DMS79 (cell line): Measurements from ENCODE around the gene LSM14B.

Experiments used
- DNase-seq: peaks from one replicate; lab custom pipeline; 2025; lab: John Stamatoyannopoulos, UW

Gene LSM14B

DNA sequence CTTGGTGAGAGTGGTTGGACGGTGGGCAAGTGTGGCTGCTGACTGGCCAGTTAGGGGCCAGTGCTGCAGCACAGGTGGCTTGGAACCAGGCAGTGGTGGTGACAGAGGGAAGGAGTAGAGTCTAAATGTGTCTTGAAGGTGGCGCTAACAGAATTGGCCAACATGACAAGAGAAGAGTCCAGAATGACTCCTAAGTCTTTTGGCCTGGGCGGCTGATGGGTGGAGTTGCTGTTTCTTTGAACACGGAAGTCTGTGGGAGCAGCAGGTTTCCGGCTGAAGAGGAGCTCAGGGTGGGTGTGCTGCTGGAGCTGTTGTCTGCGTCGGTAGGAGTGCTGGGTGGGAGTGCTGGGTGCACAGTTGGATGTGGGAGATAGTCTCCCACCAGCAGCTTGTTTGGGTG, 10.1 kb downstream of the LSM14B start:
- DNase-seq = no peak

DNA sequence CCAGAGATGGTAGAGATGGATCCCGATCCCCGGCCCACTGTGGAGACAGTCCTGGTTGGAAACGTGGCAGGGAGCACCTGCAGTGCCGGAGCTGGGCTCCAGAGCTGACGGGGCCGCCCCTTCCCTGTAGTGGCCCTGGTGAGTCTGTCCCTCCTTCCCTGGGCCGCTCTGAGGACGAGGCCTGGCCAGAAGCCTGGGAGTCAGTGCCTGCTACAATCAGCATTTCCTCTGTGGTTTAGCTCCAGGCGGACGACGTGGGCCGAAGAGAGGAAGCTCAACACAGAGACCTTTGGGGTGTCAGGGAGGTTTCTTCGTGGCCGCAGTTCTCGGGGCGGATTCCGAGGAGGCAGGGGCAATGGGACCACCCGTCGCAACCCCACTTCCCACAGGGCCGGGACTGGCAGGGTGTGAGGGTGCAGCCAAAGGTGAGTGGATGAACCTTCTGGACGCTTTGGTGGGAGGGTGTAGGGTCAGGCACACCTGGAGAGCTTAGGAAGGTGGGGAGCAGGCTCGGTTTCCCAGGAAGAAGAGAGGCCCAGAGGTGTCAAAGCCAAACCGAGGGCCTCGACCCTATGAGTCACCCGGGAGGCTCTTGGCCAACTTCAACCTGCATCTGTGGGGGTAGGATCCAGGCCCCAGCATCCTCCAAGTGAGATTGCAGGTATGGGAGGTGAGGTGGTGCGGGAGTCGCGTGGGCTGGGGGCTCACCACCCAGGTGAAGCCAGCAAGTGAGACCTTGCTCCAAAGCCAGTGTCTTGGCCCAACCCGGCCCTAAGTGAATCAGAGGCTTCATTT, 11.0 kb downstream of the LSM14B start:
- no peak for DNase-seq

DNA sequence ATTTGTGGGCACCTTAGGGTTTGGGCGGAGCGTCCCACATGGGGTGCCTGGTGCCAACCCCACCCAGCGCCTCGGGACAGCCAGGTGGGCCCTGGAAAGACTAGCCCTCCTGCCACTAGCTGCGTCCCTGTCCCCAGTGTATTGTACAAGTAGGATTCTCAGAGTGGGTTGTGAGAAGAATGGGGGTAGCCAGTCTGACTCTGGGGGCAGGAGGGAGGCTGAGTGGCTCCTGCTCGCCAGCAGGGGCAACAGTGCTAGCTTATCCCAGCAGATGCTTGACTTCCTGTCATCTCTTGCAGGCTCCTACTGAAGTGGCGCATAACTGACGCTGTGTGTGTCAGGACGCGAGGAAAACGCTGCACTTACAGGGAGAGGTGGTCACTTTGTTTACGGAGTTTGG, 11.6 kb downstream of the LSM14B start:
- no peak for DNase-seq

DNA sequence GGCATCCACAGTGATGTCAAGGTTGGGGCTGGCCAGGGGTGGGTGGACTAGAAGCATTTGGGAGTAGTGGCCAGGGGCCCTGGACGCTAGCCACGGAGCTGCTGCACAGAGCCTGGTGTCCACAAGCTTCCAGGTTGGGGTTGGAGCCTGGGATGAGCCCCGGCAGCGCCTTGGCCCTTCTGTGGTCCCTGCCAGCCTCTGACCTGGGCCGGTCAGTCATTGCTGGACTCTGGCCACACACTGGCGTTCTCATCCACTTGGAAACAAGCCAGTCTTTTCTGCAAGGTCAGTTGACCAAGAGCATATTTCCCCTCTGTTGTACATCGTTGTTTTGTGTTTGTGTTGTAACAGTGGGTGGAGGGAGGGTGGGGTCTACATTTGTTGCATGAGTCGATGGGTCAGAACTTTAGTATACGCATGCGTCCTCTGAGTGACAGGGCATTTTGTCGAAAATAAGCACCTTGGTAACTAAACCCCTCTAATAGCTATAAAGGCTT, 12.5 kb downstream of the LSM14B start:
- no peak for DNase-seq

DNA sequence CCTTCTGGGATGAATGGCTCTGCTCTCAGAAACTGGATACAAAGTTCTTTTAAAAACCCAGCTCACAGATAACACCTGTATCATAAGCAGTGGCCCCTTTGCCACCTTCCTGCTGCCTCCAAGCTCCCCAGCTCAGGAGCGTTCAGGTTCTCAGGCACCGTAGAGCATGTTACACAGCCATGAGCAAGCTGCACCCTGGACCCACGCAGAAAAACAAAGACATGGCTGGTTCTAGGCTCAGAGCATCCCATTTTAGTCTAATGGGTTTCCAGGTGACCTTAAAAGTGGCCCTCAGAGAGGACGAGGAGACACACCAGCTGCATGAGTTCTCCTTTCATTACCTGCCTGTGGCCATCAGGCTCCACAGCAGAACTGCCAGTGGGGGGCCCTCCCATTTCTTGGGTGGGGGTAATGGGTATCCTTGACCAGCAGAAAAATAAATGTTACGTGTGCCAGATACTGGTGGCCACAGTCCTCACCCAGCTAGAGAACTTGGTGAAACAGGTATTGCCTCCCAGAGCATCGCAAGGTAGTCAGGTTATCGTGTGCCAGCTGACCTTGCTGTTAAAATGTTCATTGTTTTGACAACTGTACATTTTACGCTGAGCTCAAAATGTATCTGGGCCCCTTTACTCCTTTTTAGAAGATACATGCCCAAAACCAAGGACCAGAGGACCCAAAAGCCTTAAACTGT, 13.4 kb downstream of the LSM14B start:
- DNase-seq = no peak

DNA sequence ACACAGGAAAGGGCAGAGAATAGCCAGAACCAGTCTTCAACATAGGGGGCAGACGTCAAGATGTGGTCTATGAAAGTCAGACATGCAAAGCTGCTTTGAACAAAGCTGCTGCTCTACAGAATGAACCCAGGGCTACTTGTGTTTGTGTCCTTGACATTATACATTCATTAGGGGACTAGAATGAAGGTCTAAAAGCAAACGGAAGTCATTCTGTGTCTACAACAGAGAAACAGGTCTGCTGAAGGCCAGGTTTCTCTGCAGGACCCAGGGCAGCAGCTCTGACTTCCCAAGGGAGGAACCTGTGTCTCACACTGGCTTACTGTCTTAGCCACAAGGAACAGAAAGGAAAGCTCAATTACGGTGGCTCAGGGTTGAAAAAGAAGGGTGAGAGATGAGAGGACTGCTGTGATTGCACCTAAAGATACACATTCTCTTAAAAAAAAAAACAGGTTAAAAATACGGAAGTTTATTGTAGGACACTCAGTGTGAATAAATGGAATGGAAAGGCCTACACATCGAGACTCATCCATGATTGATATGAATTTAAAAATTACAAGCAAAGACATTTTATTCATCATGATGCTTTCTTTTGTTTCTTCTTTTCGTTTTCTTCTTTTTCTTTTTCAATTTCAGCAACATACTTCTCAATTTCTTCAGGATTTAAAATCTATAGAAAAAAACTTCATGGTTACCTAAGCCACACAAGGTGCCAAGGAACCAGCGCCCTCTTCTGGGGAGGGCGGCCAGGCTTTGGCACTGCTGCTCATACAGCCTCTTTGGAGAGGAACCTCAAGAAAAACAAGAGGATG, 14.2 kb downstream of the LSM14B start:
- no peak for DNase-seq

DNA sequence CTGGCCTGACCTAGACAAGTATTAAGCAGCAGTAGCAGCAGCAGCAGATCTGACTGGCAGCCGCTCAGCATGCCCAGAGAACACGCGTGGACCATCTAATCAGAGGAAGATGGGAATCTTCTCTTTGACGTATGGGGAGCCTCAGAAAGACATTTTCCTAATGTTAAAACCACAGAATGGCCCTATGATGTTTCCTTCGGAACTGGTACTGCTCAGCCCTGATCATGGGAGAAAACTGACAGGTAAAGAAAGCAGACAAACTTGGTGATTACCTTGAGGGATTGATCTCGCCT, 14.8 kb downstream of the LSM14B start:
- no peak for DNase-seq

DNA sequence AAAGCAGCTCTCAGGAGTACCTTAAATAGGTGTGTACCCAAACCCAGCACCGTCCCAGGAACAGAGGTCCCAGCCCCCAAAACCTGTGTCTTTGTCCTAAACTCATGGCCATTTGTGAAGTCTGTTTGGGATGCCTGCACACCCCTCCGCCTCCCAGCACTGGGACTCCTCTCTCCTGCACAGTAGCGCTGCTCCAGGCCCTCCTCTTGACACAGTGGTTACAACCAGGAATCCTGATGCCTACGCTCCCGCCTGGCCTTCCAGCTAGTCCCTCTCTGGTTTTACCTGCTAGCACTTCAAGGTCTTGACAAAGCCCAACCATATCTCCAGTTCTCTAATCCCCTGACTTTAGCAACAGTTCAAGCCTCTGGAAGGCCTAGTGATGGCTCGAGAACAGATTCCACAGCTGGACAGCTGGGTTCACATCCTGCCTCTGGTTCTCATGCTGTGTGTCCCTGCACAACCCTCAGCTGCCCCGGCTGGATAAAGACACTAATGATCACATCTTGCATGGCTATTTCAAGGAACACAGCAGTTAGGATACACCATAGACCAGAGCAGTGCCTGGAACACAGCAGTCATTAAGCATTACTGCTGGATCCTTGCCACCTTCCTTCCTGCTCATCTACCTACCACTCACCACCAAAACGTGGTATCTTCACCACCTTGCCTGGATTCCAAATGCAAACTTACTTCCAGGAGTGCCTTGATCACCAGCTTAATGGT, 15.4 kb downstream of the LSM14B start:
- no peak for DNase-seq

DNA sequence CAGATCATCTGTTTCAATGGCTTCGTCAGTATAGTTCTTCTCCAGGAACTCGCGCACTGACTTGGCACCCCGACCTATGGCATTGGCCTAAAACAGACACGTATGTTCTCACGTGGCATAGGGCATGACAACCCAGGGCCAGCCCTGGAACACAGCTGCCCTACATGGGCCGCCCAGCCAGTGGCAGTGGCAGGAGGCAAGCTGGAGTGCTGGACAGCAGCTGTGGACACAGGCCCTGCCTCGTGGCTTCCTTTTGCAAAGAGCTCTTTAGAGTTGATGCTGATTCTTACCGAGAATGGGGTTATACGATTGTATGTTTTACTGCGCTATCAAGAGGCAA, 15.9 kb downstream of the LSM14B start:
- DNase-seq = no peak

DNA sequence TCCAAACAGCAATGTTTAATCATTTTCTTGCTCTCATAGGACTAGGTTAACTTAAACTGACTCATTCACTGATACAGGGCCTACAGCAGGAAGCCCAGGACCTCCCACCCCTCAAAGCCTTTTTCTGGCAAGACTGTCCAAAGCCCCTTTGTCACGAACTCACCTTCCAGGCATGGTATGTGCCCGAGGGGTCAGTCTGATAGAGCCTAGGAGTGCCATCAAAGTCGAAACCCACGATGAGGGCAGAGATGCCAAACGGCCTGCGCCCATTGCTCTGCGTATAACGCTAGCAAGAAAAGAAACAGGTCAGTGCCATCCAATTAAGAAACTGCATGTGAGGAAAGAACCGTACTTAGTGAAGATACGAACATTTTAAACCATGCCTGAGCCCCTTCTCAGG, 16.6 kb downstream of the LSM14B start:
- DNase-seq = no peak

DNA sequence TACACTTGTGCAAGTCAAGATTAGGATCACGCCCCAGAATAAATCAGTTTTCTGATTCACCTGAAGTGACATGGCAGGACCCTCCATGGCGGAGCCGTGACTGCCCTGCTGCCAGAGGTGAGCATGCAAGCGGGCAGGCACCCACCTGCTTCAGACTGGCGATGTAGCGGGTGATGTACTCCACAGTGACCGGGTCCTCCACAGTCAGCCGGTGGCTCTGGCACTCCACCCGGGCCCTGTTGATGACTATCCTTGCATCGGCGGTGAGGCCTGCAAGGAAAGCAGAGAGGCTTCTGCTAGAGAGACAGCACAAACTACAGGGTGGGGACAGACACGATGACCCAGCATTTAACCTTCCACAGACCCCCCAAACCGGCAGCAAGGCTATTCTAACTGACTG, 17.4 kb downstream of the LSM14B start:
- DNase-seq = no peak

DNA sequence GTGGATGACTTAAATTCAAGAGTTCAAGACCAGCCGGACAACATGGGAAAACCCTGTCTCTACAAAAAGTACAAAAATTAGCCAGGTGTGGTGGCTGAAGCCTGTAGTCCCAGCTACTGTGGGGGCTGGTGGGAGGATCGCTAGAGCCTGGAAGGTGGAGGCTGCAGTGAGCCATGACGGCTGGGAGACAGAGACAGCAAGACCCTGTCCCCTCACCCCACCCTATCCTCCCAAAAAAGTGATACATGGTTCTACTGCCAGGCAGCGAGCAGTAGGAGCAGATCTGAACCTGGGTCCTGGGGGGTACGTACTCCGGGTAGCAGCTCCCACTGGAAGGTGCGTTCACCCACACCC, 18.7 kb downstream of the LSM14B start:
- DNase-seq = no peak

DNA sequence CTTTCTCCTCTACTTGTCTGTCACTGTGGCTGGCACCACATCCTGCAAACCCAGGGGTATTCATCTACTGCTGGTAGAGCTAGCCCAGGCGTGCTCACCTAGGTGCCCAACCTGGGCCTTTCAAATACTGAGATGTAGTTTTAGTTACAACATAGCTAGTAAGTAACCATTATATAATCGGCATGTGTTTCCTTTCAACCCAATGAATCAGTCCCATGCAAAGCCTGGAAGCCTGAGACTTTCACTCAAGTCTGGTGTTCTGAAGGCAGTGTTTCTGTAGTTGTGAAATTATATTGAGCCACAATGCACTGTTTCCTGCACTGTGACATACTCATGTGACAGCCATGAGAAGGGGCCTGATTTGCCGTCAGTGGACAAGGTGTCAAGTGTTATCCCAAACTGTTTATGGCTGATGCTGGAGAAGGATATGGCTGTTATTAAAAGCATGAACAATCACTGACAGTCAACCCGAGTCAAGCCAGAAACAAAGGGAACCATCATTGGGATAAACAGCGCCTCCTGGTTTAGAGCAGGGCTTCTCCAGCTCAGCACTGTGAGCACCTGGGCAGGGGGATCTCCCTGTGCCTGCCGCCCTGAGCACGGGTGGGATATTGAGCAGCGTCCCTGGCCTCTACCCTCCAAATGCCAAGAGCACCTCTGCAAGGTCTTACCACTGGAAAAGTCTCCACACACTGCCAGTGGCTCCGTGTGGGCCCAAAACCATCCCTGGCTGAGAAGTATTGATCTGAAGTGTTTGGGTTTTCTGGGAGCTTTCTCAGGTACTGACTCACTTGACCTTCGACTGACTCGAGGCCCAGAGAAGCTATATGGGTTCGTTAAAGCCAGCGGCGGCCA, 19.3 kb downstream of the LSM14B start:
- no peak for DNase-seq

DNA sequence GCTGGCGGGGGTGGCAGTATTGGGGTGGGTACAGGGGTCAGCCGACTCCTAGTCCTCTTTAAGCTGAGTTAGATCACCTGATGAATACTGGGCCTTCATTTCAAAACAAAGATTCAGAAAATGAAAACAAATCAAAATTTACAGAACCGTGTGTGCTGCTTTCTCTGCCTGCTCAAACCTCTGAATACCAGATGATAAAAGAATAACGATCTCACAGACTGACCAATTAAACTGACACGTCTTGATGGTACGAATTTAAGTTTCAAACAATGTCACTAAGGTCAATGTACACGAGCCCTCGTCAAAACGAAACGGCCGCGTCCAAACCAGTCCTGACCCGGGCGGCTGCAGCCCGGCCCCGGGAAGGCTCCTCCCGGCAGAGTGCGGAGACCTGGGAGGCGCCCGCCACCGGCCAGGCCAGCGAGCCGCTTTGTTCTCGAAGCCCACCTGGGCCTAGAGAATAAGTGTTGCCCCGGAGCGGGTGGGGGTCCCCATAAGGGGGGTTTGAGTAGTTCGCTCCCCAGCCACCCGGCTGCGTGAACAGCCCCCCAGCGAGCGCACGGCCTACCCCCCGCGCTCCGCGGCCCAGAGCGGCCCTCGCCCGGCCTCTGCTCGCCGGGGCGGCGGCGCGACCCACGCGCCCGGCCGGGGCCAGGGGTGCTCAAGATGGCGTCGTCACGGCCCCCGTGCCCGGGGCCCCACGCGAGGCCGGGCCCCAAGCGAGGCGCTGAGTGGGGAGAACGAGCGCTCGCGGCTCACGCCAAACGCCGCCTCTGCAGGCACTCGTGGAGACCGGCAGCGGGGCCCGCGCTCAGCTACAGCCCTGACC, 20.2 kb downstream of the LSM14B start:
- no peak for DNase-seq

DNA sequence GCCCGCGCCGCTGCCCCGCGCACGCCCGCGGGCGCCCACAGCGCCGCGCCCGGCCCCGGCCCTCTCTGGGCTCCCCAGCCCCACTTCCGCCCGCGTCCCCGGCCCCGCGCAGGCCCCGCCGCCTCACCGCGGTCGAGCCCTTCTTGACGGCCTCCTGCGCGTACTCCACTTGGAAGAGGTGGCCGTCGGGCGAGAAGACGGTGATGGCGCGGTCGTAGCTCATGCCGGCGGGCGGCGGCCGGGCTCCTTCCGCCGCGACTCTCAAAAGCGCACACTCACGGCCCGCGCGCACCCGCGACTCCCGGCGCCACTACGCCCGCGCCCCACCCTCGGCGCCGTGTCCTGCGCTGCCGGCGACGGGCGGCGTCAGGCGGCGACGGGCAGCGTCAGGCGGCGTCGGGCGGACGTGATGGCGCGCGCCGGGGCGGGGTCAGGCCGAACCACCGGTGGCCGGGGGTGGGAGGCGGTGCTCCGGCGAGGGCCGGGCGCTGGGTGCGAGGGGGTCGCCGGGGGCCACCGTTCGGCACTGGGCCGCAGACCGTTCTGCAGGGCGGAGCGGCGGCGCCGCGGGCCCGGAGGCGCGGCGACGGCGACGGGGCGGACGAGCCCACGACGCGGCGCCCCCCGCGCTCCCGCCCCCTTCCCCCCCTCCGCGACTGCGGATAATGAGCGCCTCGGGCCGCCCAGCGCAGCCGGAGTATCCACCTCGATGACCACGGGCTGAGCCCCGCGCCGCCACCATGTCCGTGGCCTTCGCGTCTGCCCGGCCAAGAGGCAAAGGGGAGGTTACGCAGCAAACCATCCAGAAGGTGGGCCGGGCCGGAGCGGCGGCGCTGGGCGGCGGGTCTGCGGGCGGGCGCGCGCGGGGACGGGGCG, 21.0 kb downstream of the LSM14B start, which contains the start of the genes PSMA7 and SS18L1:
TSS of gene PSMA7 (minus strand) at position 314 of the 876 bp plus-strand sequence. CDS start at position 223, 91 bp downstream.
TSS of gene SS18L1 (plus strand) at position 689 of the 876 bp plus-strand sequence. CDS start at position 741, 52 bp downstream.
- peak; percentile 40 for DNase-seq

DNA sequence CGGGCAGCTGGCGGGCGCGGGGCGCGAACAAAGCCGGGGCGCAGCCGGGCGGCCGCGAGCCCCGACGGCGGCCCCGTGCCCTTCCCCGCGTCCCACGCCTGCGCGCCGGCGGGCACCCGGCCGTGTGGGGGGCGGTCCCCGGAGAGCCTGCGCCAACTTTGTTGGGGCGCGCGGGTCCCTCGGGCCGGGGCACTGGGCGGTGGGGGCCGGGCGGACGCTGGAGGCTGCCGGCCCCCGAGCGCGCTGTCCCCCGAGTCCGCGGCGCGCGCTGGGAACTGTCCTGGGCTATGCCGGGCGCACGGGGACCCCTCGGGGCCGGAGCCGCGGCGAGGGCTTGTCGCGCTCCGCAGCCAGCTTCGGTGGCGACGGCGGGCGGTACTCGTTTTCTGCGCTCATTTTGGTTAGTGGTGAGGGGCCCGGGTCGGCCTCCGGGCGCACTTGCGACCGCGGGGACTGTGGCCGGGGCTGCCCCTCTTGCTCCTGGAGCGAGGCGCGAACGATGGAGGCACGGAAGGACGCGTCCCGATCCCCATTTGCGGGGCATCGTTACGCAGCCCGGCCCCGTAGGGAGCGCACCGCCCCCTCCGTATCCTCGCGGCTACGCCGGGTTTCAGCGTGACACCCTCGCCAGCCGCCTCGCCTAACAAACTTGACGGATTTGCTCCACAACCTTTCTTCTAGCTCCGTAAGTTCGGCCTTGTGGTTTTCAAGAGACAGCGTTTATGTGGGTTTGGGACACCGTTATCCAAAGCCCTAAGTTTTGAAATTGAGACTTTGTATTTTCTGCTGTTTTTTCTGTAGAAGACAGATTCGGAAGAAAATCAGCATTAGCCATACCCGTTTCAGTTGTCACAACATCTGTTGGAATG, 21.9 kb downstream of the LSM14B start:
- no peak for DNase-seq

DNA sequence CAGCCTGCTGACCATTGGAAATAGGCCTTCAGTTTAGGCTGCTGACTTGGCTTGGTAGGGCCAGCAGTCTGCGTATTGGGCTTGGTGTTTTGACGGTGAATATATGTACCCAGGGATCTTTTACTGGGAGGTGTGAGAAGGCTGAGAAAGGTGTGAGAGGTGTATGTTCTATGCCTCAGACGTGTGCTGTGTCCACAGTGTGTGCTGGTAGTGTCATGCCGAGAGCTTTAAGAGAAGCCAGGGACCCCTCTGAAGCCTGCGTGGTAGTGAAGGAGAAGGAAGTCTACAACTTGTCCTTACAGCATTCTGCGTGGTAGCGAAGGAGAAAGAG, 23.4 kb downstream of the LSM14B start:
- DNase-seq = no peak

DNA sequence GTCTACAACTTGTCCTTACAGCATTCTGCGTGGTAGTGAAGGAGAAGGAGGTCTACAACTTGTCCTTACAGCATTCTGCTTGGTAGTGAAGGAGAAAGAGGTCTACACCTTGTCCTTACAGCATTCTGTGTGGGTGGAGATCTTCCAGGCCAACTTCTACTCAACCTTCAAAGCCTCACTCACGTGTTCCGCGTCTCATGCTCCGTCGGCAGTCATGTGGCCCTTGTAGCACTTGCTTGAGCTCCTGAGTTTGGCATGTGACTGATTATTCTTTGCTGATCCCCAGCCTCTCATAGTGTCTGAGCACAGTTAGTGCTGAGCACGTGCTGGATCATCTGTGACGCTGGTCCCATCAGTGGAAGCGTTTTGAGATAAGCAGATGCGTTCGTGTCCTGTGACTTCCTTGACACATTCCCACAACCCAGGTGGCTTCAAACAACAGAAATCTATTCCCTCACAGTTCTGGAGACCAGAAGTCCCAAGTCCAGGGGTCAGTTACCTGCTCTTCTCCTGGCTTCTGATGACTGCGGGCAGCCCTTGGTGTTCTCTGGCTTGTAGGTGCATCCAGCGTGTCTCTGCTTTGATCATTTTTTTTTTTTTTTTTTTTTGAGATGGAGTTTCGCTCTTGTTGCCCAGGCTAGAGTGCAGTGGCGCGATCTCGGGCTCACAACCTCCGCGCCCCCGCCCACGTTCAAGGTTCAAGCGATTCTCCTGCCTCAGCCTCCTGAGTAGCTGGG, 23.9 kb downstream of the LSM14B start:
- no peak for DNase-seq
